Activated CD4-positive, alpha-beta T cell treated with anti-CD3 and anti-CD28 coated beads, Interleukin-2, amount 50 U/mL, for 1 hour (primary cell): ENCODE measurements around the gene AQP7.
"Not testable (repeated sequence)": the region's sequence is repeated elsewhere in the genome, so short reads cannot be mapped to it uniquely, and the experiment has no call there.

ENCODE experiments used
- DNase-seq: peaks from one replicate; pipeline ENCODE4 v3.0.0-alpha.2; 2020

The AQP7 gene

GRCh38 chr9:33393581-33393980 is 8.8 kb downstream of the AQP7 start:
- no peak for DNase-seq

- not testable (repeated sequence) for DNase-seq
Observed at GRCh38 chr9:33392591-33393021, 9.8 kb downstream of the AQP7 start.

GRCh38 chr9:33391111-33391771 is 11.1 kb downstream of the AQP7 start:
- DNase-seq, result not testable (repeated sequence)

DNA sequence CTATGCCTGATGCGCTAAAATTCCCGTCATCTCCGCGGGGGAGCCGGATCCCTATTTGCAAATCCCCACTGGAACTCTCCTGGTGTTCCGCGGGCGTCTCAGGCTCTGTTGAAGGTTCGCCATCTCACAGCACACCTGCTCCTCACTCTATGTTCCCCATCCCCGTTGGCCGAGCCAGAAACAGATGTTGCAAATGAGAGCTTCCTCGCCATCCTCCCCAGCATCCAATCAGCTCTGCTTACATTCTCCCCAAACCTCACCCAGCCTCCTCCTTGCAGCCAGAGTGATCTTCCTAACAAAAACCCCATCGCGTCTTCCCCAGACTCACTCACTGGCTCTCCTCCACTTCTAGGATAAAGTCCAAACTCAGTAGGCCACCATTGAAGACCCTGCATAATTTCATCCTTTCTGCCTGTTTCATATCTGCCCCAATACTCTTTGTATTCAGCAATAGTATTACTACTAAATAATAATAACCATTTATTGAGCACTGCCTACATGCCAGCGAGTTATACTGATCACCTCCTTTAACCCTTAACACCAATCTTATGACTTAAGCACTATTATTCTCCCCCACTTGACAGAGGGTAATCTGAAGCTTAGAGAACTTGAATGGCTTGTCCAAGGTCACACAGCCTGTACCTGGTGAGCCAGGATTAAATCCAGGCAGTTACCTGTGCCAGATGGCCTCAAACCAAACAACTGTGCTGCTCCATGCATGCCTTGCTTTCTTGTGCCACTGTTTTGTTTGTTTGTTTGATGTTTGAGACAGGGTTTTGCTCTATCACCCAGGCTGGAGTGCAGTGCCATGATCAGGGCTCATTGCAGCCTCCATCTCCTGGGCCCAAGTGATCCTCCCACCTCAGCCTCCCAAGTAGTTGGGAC is 14.0 kb downstream of the AQP7 start:
- DNase-seq, result no peak

DNA sequence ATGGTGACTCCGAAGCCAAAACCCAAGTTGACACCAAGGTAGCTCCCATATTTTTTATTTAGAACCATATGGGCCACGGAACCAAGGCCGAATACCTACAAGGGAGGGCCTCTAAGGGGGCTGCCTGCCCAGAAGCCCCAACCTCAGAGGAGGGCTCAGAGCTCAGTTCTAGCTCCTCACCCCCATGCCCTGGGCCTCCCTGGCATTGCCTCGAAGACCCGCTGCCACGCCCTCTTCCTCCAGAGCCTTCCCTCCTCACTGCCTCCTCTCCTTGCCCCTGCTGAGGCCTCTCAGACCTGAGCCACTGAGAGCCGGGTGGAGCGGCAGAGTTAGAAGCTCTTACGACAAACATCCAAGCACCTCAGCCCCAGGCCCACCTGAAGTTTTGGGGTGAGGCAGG is 15.4 kb downstream of the AQP7 start:
- not testable (repeated sequence) for DNase-seq

DNA sequence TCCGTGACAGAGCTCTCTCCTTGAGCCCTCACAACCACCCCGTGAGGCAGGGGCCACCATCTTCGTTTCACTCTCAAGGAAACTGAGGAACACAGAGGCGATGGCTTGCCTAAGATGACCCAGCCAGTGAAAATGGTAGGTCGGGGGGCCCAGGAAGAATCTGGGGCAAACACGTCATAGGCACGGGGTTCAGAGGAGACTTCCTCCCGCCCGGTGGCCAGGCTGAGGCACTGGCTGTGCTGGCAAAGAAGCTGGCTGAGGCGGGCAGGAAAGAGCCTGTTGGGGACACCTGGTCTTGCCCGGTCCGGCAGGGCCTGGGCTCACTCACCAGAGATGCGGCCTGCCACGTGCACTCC is 15.7 kb downstream of the AQP7 start:
- DNase-seq, result not testable (repeated sequence)

GRCh38 chr9:33385979-33386640 is 16.3 kb downstream of the AQP7 start:
- DNase-seq, result not testable (repeated sequence)

DNA sequence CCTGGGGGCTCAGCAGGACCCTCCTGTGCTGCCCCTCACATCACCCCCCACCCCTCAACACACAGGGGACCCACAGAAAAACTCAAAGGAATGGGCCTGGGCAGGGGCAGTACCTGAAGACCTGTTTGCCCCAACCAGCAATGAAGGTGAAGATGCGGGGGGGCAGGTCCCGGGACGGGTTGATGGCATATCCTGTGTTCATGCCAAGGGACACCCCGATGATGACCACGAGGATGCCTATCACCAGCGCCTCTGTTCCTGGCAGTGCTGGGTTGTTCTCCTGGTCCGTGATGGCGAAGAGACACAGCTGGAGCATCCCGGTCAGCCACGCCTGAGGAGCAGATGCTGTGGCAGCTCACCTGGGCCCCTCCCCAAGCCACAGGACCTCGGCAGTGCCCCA is 16.8 kb downstream of the AQP7 start:
- not testable (repeated sequence) for DNase-seq

DNA sequence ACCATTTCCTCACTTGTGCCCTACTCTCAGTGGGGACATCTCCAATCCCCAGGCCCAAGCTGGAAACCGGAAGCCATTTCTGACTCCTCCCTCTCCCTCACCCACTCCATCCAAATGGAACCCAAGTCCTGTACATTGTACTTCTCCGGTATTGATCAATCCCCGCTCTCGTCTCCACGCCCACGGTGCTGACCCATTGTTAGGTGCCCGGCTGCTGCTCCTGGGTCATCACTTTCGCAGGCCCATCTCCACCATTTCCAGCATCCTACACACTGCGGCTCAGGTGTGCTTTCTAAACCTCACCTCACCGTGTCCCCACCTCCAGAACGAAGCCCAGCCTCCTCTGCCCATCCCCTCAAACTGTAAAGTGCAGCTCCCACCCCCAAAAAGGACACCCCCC is 19.0 kb downstream of the AQP7 start:
- not testable (repeated sequence) for DNase-seq

GRCh38 chr9:33382397-33382796 is 20.0 kb downstream of the AQP7 start:
- DNase-seq, result not testable (repeated sequence)

DNA sequence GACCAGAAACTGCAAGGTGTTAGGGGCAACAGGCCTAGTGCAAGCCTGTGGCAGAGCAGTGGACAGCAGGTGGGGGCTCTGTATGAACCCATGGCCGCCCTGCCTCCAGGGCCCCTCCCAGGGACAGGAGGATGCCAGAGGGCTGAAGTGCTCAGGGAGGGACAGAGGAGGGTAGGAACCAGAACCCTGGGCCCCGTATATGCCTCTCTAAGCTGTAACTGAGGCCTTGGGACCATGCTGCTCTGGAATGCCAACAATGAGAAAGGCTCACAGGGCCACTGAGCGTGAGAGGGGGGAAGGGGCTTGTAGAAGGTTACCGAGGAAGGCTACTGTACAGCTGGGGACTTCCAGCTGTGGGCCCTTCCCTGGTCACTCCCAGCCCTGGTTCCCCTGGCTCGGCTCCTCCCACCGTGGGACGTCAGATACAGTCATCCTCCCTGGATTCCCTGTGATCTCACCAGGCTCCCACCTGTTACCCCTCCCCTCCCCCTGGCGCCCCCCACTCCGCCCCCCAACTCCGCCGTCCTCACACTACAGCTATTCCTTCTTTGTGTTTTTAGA is 21.1 kb downstream of the AQP7 start:
- DNase-seq, result no peak

GRCh38 chr9:33380390-33381094 is 21.8 kb downstream of the AQP7 start:
- DNase-seq, result no peak

GRCh38 chr9:33379666-33380389 is 22.5 kb downstream of the AQP7 start:
- DNase-seq, result no peak

DNA sequence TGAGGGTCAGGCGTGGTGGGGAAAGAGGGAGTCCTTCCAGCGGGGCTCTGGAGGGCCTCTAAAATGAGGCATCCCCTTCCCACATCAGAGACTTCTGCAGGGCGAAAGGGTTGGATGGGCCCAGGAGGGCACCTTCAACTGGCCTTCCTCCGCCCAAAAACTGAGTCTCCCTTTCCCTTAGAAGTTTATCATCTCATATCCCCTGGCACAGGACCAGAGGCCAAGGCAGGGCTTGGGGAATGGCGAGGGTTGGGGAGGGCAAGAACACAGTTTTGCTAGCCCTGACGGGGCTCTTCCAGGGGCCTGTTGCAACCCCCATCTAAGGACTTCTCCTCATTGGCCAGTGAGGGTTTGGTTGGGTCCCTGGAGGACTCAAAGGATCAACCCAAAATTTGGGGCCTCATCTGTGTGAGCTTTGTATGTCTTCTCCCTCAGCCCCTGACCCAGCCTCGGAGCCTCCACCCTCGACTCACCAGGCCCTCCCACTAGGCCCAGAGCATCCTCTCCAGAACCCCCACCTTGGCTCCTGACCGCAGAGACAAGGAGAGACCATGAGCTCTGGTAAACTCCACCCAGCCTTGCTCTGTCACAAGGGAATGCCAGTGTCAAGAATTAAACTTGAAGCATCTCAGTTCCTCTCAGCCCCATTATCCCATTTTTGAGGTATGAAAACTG is 24.1 kb downstream of the AQP7 start:
- no peak for DNase-seq

GRCh38 chr9:33377089-33377715 is 25.2 kb downstream of the AQP7 start:
- DNase-seq, result no peak

GRCh38 chr9:33375841-33376321 is 26.5 kb downstream of the AQP7 start:
- DNase-seq, result no peak

DNA sequence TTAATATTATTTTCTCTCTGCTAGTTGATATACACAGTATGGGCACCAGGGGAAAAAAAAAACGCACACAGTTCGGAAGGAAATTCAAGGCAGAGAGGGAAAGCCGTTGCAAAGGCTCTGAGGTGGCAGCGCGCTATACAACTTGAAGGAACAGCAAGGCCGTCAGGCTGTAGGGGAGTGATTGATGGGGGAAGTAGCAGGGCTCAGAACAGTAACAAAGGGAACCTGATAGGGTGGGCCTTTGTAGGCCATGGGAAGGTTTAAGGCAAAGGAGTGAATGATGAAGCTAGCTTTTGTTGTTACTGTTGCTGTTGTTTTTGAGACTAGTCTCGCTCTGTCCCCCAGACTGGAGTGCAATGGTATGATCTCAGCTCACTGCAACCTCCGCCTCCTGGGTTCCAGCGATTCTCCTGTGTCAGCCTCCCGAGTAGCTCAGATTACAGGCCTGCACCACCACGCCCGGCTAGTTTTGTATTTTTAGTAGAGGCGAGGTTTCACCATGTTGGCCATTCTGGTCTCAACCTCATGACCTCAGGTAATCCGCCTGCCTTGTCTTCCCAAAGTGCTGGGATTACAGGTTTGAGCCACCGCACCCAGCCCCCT is 27.0 kb downstream of the AQP7 start:
- no peak for DNase-seq

DNA sequence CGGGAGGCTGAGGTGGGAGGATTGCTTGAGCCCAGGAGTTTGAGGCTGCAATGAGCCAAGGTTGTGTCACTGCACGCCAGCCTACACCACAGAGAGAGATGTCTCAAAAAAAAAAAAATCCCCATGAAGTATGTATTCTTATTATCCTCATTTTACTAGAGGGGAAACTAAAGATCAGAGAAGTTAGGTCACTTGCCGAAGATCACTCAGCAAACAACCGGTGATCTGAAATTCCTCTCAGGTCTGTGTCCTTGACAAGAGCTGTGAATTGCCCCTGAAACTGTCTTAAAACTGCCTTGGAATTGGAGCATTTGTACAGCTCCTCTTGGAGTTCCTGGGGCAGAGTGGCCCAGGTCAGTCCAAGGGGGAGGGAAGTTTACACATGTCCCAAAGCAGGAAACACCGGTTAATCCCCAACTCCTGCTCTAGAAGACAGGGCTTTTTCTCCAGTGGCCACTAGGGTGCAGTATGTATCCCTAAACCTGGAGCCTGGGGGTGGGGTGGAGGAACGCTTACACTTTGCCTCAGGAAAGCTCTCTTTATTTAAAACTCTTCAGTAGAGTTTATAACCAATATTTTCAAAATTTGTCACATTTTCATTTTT is 27.6 kb downstream of the AQP7 start:
- peak; percentile 63 for DNase-seq

DNA sequence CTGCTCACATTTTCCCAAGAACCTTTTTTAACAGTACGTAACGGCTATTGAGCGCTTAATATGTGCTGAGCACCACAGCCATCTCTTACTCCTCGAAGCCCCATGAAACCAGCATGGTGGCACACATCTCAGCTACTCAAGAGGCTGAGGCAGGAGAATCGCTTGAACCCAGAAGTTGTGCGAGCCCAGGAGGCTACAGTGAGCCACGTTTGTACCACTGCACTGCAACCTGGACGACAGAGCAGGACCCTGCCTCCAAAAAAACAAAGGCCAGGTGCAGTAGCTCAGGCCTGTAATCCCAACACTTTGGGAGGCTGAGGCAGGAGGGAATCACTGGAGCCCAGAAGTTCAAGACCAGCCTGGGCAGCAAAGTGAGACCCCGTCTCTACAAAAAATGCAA is 28.2 kb downstream of the AQP7 start:
- DNase-seq, result no peak

- no peak for DNase-seq
Observed at GRCh38 chr9:33372900-33373299, 29.5 kb downstream of the AQP7 start.
